Measurements from ENCODE around the gene TYSND1. TPM values are rescaled to one million over a fixed set of nuclear protein-coding genes. Genes with fewer than 3 reads are reported as not detected.

The TYSND1 gene
- total RNA-seq, 1 experiment from 2014 or later = 13.6 TPM

DNA sequence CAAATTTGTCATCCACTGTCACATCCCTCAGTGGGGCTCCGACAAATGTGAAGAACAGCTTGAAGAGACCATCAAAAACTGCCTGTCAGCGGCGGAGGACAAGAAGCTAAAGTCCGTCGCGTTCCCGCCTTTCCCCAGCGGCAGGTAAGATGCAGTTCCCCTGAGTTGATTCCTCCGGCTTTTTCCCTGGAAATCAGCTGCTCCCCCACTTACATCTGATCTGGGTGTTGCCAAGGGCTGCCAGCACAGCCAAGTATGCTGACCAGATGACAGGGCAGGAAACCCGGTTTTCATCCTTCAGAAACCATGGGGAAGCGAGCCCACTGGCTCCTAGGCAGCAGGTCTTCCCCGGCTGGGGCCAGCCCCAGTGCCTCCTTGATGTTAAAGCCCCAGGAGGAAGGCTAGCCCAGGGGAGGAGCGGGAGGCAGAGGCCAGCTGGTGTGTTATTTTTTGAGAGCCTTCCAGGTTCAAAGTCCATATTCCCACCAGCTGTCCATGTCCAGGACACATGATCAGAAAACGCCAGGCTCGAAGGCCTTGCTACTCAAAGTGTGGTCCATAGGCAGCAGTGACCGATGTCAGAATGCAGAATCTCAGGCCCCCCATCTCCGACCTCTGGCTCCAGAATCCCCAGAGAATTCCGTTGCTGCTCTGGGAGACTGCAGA is 37.3 kb downstream of the TYSND1 start:
- no peaks in the 10 kb centered on the region for H3K9me3 ChIP-seq (ENCODE audit: control insufficient read depth in 1 of 2, insufficient read depth in 1 of 2, low read depth in 1 of 2, low read length in 2 of 2)
- H2AFZ ChIP-seq (ENCODE audit: low read depth, low read length, poor library complexity, severe bottlenecking) = no peak overlapping the region
- POLR2A ChIA-PET = no interaction called here
- H3K9me2 ChIP-seq (ENCODE audit: insufficient read depth) = no peaks in the 10 kb centered on the region
- CTCF ChIA-PET = no interaction called here
- H3K9ac ChIP-seq (ENCODE audit: low read length) = no peak overlapping the region
- no peak overlapping the region for H3K4me3 ChIP-seq (replicated peaks in 1 of 2; ENCODE audit: low read depth in 1 of 2, low read length in 2 of 2)
- no peak for ATAC-seq
- TF ChIP-seq CEBPB (IDR thresholded peaks at IDR 0.05; ENCODE audit: low read depth) = no peak
- TF ChIP-seq ZBTB33 (IDR thresholded peaks at IDR 0.05; ENCODE audit: extremely low read depth, insufficient replicate concordance, low read length) = no peak
- TF ChIP-seq POLR2A (IDR thresholded peaks at IDR 0.05; ENCODE audit: borderline replicate concordance, extremely low read depth, insufficient read depth, insufficient read length) = no peak
- TF ChIP-seq YY1 (IDR thresholded peaks at IDR 0.05; ENCODE audit: extremely low read depth, insufficient replicate concordance, low read depth, low read length) = no peak
- H4K20me1 ChIP-seq (ENCODE audit: insufficient read depth) = no peaks in the 10 kb centered on the region
- no peaks in the 10 kb centered on the region for H3K27me3 ChIP-seq (ENCODE audit: insufficient read depth, low read length)
- H3K27ac ChIP-seq (ENCODE audit: low read depth, low read length) = no peak overlapping the region
- RAD21 ChIA-PET (ENCODE audit: low non-redundant PET in 1 of 2, low total read pairs in 2 of 2, uncharacterized antibody in 2 of 2, unreplicated experiment in 2 of 2) = no interaction called here
- H3K36me3 ChIP-seq (ENCODE audit: control insufficient read depth in 1 of 2, insufficient read depth in 2 of 2, low read length in 2 of 2) = peaks cover 5 to 17% of the 10 kb centered on the region in 2 experiments; a peak in 2 of 4 replicates
- BruUV-seq (replicated peaks) = no TSS peak
- H3K79me2 ChIP-seq (ENCODE audit: insufficient read depth, low read length) = no peaks in the 10 kb centered on the region
- H3K4me2 ChIP-seq (ENCODE audit: low read length) = no peak overlapping the region
- DNase-seq (ENCODE audit: low read depth, low spot score) = no peak
- intact Hi-C loops (cut with micrococcal nuclease) = no loop called here
- H3K4me1 ChIP-seq (ENCODE audit: control insufficient read depth in 1 of 2, insufficient read depth in 2 of 2, low read length in 2 of 2) = peaks cover 0 to 2% of the 10 kb centered on the region in 2 experiments; a peak in 1 of 4 replicates

All from HCT116 (cell line).